ENCODE results near the gene SHOX.
"Not testable (repeated sequence)": the region's sequence is repeated elsewhere in the genome, so short reads cannot be mapped to it uniquely, and the experiment has no call there.

DNA sequence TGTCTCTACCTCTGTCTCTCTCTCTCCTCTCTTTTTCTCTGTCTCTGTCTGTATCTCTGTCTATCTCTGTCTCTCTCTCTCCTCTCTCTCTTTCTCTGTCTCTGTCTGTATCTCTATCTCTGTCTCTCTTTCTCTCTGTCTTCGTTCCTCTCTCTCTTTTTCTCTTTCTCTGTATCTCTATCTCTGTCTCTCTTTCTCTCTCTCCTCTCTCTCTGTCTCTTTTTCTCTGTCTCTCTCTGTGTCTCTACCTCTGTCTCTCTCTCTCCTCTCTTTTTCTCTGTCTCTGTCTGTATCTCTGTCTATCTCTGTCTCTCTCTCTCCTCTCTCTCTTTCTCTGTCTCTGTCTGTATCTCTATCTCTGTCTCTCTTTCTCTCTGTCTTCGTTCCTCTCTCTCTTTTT, 4.5 kb upstream of the SHOX start:
- TF ChIP-seq, protein P1, sequence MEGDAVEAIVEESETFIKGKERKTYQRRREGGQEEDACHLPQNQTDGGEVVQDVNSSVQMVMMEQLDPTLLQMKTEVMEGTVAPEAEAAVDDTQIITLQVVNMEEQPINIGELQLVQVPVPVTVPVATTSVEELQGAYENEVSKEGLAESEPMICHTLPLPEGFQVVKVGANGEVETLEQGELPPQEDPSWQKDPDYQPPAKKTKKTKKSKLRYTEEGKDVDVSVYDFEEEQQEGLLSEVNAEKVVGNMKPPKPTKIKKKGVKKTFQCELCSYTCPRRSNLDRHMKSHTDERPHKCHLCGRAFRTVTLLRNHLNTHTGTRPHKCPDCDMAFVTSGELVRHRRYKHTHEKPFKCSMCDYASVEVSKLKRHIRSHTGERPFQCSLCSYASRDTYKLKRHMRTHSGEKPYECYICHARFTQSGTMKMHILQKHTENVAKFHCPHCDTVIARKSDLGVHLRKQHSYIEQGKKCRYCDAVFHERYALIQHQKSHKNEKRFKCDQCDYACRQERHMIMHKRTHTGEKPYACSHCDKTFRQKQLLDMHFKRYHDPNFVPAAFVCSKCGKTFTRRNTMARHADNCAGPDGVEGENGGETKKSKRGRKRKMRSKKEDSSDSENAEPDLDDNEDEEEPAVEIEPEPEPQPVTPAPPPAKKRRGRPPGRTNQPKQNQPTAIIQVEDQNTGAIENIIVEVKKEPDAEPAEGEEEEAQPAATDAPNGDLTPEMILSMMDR (conservative IDR thresholded peaks at IDR 0.05 in 1 of 2, IDR thresholded peaks at IDR 0.05 in 1 of 2; ENCODE audit: extremely low read depth in 1 of 2, insufficient read depth in 1 of 2, low read depth in 1 of 2, low read length in 2 of 2) = not testable (repeated sequence)
- TF ChIP-seq EZH2 (IDR thresholded peaks at IDR 0.05; ENCODE audit: borderline replicate concordance, low read length) = not testable (repeated sequence)
